CD4-positive, alpha-beta T cell treated with Interleukin-15 for 1 hour (primary cell): Measurements from ENCODE around the gene ARPP21.

ENCODE experiments used
- DNase-seq: peaks from one replicate; pipeline ENCODE4 v3.0.0-alpha.2; 2020

The ARPP21 gene

GRCh38 chr3:35643495-35643894, 4.2 kb downstream of the ARPP21 start:
- DNase-seq: no peak

- DNase-seq: no peak
These were observed 5.1 kb downstream of the ARPP21 start for GRCh38 chr3:35644451-35644850.

- DNase-seq: no peak
These were observed 5.9 kb downstream of the ARPP21 start for GRCh38 chr3:35645189-35645588.

- no peak for DNase-seq
These were observed 6.8 kb downstream of the ARPP21 start for GRCh38 chr3:35646081-35646480.

- DNase-seq: no peak
These were observed 8.1 kb downstream of the ARPP21 start for GRCh38 chr3:35647461-35647860.

GRCh38 chr3:35648347-35648746, 9.0 kb downstream of the ARPP21 start:
- no peak for DNase-seq

- DNase-seq: no peak
These were observed 10.1 kb downstream of the ARPP21 start for GRCh38 chr3:35649405-35649804.

- DNase-seq: no peak
These were observed 12.1 kb downstream of the ARPP21 start for GRCh38 chr3:35651426-35651825.

GRCh38 chr3:35651851-35652250, 12.5 kb downstream of the ARPP21 start:
- no peak for DNase-seq

GRCh38 chr3:35653347-35653746, 14.0 kb downstream of the ARPP21 start:
- no peak for DNase-seq

GRCh38 chr3:35654476-35654875, 15.2 kb downstream of the ARPP21 start:
- DNase-seq: no peak

GRCh38 chr3:35658686-35659085, 19.4 kb downstream of the ARPP21 start:
- no peak for DNase-seq

GRCh38 chr3:35659768-35660167, 20.4 kb downstream of the ARPP21 start:
- DNase-seq: no peak

- no peak for DNase-seq
These were observed 24.1 kb downstream of the ARPP21 start for GRCh38 chr3:35663471-35663870.

GRCh38 chr3:35664460-35664919, 25.2 kb downstream of the ARPP21 start:
- peak; percentile 29 for DNase-seq

- DNase-seq: no peak
These were observed 26.2 kb downstream of the ARPP21 start for GRCh38 chr3:35665390-35666055.

- DNase-seq: no peak
These were observed 27.6 kb downstream of the ARPP21 start for GRCh38 chr3:35666888-35667287.

- no peak for DNase-seq
These were observed 31.2 kb downstream of the ARPP21 start for GRCh38 chr3:35670408-35670965.

GRCh38 chr3:35671483-35671882, 32.2 kb downstream of the ARPP21 start:
- DNase-seq: no peak

GRCh38 chr3:35673017-35673416, 33.7 kb downstream of the ARPP21 start:
- DNase-seq: no peak

GRCh38 chr3:35674451-35675109, 35.3 kb downstream of the ARPP21 start:
- no peak for DNase-seq

- DNase-seq: no peak
These were observed 35.9 kb downstream of the ARPP21 start for GRCh38 chr3:35675206-35675605.

- no peak for DNase-seq
These were observed 36.3 kb downstream of the ARPP21 start for GRCh38 chr3:35675621-35676020.

- no peak for DNase-seq
These were observed 38.5 kb downstream of the ARPP21 start for GRCh38 chr3:35677797-35678196.
